D721Med (cell line): ENCODE measurements around the gene TBX2.
"Not testable (repeated sequence)": the region's sequence is repeated elsewhere in the genome, so short reads cannot be mapped to it uniquely, and the experiment has no call there.

Source experiments
- DNase-seq: peaks from one replicate; pipeline ENCODE4 v3.0.0; 2011; ENCODE audit warnings: low spot score; ENCODE audit not compliant: insufficient read length
- FAIRE-seq: peaks from 2 replicates; lab custom pipeline; 2011; peaks lifted over from hg19 to GRCh38; lab: Jason Lieb, UNC
- TF ChIP-seq, protein P1 (sequence below): IDR thresholded peaks from 2 replicates; pipeline ENCODE4 v1.5.1; 2012; ENCODE audit warnings: mild to moderate bottlenecking, control low read depth; ENCODE audit not compliant: insufficient read depth; ENCODE audit errors: missing control alignments

Gene TBX2

DNA sequence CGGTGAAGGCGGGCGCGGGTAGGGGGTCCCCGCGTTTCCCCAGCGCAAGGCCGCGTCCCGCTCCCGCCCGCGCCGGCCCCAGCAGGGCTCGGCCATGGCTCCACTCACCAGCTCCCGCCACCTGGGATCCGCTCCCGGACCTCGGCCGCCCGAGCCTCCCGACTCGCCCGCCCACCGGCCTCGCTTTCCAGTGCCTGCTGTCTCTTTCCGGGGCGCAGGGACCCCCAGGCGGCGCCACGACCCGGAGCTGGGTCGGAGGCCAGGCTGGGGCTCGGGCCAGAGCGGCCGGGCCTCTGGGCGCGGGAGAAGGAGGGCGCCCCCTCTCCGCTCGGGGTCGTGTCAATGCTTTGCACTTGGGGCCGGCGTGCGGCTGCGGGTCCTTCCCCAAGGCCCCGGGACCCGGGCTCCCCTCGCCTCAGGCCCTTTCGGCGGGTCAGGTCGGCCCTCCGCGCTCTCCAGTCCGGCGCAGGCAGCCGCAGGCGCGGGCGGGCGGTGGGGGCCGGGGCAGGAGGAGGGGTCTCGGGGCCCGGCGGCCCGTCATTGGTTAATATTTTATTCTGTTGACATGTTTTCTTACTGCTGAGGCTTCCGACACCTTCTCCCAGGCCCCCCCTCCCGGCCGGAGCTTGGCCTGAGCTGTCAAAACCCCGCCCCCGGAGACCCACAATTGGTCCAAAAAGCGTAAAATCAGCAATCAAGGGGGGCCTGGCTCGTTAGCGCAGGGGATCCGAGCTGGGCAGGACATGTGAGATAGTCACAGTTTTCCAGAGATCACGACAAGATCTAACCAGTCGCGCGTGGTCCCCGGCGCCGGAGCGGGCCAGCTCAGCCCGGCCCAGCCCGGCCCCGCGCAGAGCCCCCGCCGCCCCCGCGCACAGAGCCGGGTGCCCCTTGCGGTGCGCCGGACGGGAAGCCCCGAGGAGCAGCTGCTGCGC, at the start of gene TBX2:
TSS of gene TBX2 (plus strand) at position 713 of the 935 bp plus-strand sequence. CDS start 334 bp downstream, outside the sequence.
- DNase-seq (no peak), FAIRE-seq (no peak)
- TF ChIP-seq, protein P1, sequence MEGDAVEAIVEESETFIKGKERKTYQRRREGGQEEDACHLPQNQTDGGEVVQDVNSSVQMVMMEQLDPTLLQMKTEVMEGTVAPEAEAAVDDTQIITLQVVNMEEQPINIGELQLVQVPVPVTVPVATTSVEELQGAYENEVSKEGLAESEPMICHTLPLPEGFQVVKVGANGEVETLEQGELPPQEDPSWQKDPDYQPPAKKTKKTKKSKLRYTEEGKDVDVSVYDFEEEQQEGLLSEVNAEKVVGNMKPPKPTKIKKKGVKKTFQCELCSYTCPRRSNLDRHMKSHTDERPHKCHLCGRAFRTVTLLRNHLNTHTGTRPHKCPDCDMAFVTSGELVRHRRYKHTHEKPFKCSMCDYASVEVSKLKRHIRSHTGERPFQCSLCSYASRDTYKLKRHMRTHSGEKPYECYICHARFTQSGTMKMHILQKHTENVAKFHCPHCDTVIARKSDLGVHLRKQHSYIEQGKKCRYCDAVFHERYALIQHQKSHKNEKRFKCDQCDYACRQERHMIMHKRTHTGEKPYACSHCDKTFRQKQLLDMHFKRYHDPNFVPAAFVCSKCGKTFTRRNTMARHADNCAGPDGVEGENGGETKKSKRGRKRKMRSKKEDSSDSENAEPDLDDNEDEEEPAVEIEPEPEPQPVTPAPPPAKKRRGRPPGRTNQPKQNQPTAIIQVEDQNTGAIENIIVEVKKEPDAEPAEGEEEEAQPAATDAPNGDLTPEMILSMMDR = no peak

DNA sequence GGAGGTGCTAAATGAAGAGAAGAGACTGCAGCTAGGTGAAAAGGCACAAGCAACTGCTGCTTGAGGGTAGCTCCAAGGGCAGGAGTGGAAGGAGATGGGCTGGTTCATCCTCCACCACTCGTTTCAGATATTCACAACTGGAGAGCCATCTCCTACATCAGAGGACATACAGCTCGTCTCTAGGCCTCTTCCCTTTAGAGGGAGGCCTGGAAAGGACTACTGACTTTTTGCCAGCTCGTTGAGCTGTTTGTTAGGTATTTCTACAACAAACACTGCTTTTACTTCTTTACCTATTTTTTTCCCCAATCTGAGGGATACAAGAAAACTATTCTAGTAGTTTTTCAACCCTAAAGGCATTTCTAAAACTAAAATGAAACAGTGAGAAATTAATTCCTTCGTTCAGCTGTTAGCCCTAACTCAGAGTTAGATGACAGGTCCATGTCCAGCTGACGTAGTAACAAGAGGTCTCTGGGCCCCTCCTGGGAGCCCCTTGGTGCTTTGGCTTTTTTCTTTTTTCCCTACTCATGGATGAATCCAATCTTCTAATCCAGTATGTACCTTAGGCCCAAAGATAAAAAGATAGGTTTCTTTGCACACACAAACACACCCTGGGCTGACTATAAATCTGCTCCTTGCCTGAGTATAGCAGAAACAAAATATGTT, 47.8 kb upstream of the TBX2 start:
- DNase-seq = no peak
- TF ChIP-seq, protein P1 = no peak
- no peak for FAIRE-seq

DNA sequence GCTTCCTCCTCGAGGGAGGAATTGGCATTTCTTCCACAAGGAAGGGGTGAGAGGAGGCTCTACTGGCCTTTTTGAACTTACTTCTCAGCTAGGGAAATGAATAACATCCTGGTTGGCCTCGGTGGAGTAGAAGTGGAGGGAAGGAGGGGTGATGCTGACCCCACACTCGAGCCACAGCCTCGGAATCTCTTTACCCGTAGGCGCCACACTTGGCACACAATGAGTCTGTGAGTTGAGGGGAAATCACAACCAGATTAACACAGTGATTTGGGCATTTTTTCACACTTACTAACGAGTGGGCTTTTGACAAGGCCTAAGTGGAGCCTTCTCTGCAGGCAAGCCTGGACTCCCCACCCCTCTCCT, 47.3 kb upstream of the TBX2 start:
- no peak for FAIRE-seq

DNA sequence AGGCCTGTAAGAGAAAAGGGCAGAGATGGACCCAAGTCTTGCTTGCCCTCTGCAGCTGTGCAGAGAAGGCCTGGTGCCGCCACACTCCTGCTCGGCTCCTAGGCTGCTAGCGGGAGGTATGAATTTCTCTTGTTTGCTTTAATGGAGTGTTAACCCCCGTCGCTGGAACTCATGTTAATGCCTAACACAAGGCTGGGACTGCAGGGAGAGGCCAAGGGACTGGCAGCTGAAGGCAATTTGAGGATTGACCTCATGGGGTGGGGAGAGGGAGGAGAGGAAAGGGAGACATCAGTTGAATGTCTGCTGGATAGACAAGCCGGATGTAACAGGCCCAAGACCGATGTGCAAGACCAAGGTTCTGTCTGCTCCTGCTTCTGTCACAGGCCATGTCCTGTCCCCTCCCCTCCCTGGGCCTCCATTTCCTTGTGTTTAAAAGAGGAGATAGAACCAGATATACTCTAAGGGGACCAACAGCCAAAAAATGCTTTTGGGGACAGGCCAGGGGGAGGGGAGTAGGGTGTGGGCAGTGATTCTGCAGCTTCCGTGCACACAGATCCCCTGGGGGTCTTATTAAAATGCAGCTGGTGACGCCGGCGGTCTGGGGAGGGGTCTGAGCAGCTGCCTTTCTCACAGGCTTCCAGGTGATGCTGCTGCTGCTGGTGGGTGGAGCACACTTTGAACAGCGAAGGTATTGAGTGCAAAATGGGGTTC, 46.7 kb upstream of the TBX2 start:
- no peak for FAIRE-seq
- no peak for DNase-seq
- TF ChIP-seq, protein P1 = no peak

More for the DNA sequence above, 47.3 kb upstream of the TBX2 start:
- no peak for DNase-seq
- TF ChIP-seq, protein P1 = no peak

DNA sequence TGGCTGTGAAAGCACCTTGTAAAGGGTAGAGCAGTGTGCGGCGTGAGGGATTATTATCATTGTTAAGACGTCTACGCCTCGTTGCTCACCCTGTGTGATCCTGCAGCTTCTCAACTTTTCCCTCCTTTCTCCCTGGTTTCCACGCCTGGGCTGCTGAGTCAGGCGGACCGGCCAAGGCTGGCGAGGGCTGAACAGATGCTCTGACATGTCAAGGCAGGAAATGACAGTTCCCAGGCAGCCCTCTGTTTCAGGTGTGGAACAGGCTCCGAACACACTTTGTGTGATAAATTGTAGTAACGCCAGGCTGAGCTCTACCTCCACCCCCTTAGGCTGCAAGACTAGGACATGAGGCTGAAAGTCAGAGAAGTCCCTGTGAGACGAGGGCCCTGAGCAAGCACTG, 46.0 kb upstream of the TBX2 start:
- FAIRE-seq (no peak), DNase-seq (no peak)
- TF ChIP-seq, protein P1 = no peak

DNA sequence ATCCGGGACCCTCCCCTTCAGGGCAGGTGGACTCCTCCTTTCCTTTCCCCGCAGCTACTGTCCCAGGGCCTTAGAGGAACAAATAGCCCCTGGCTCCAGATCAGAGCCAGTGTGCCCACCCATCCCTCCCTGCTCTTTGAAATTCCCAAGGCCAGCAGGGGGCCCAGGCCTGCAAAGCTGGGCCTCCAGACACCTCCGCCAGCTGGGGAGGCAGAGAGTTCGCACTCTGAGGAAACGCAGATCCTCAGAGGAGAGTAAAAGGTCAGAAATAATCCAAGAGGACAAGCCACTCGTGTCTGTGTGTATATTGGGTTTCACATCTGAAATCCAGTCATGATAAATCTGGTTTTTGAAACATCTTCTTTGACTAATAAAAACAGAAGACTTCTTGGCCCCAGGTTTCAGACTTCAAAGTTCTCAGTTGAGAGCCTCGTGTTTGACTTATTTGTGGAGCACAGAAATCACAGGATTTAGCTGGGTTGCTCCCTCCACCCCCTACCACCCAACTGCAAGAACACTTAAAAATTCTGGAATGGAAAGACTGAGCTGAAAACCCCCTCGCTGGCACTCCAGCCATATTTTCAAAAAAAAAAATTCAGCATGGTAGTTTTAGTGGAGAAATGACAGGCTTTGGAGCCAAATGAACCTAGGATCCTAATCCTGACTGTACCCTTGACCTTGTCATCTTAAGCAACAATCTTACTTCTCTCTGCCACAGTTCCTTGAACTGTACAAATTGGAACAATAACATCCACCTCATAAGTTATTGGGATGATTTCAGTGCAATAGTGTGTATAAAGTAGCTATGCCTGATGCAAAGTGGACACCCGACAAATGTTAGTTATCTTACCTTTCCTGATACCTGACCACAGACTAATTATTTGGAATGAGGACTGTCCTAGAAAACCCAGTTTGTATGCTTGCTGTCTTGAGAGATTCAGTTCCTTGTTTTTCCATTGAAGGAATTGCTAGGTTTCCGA, 44.5 kb upstream of the TBX2 start:
- TF ChIP-seq, protein P1 = no peak
- FAIRE-seq = no peak
- DNase-seq = no peak

DNA sequence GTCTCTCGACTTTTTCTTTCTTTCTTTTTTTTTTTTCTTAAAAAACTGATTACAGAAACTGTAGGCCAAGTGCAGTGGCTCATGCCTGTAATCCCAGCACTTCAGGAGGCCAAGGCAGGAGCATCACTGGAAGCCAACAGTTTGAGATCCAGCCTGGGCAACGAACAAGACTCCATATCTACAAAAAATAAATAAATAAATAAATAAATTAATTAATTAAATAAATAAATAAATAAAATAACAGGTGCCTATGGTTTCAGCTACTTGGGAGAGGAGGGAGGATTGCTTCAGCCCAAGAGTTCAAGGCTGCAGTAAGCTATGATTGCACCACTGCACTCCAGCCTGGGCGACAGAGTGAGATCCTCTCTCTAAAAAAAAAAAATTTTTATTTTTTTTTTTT, 42.6 kb upstream of the TBX2 start:
- not testable (repeated sequence) for DNase-seq, FAIRE-seq

DNA sequence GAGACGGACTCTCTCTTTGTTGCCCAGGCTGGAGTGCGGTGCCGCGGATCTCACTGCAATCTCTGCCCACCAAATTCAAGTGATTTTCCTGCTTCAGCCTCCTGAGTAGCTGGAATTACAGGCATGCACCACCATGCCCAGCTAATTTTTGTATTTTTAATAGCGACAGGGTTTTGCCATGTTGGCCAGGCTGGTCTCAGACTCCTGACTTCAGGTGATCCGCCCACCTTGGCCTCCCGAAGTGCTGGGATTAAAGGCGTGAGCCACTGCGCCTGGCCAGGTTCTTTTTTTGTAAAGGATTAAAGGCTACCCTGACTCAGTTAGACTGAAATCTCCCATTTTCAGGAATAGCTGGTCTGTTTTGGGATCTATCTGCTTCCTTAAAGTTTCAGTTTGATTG, 40.1 kb upstream of the TBX2 start:
- FAIRE-seq, DNase-seq: not testable (repeated sequence)
